GDM1 (cell line): Measurements from ENCODE around the gene LRIG1.

Experiments
- DNase-seq: peaks from one replicate; lab custom pipeline; 2025; lab: John Stamatoyannopoulos, UW

Gene LRIG1

GRCh38 chr3:66489115-66489514 is 11.7 kb downstream of the LRIG1 start:
- DNase-seq, result no peak

GRCh38 chr3:66488492-66488891 is 12.3 kb downstream of the LRIG1 start:
- no peak for DNase-seq

GRCh38 chr3:66487465-66487864 is 13.4 kb downstream of the LRIG1 start:
- no peak for DNase-seq

- DNase-seq, result no peak
Measured at GRCh38 chr3:66486646-66487045, 14.2 kb downstream of the LRIG1 start.

- no peak for DNase-seq
Measured at GRCh38 chr3:66486202-66486601, 14.6 kb downstream of the LRIG1 start.

- DNase-seq, result no peak
Measured at GRCh38 chr3:66485291-66485968, 15.4 kb downstream of the LRIG1 start.

- DNase-seq, result no peak
Measured at GRCh38 chr3:66484106-66484844, 16.5 kb downstream of the LRIG1 start.

- no peak for DNase-seq
Measured at GRCh38 chr3:66483409-66483906, 17.4 kb downstream of the LRIG1 start.

GRCh38 chr3:66483006-66483405 is 17.8 kb downstream of the LRIG1 start:
- no peak for DNase-seq

GRCh38 chr3:66482018-66482404 is 18.8 kb downstream of the LRIG1 start:
- DNase-seq, result no peak

GRCh38 chr3:66481071-66482017 is 19.5 kb downstream of the LRIG1 start:
- no peak for DNase-seq

GRCh38 chr3:66480666-66481065 is 20.2 kb downstream of the LRIG1 start:
- no peak for DNase-seq

GRCh38 chr3:66479532-66479947 is 21.3 kb downstream of the LRIG1 start:
- no peak for DNase-seq

GRCh38 chr3:66478960-66479359 is 21.9 kb downstream of the LRIG1 start:
- DNase-seq, result no peak

GRCh38 chr3:66477856-66478255 is 23.0 kb downstream of the LRIG1 start:
- DNase-seq, result no peak

- DNase-seq, result no peak
Measured at GRCh38 chr3:66476852-66477381, 23.9 kb downstream of the LRIG1 start.

- DNase-seq, result no peak
Measured at GRCh38 chr3:66475386-66476020, 25.3 kb downstream of the LRIG1 start.

- DNase-seq, result no peak
Measured at GRCh38 chr3:66473692-66474091, 27.1 kb downstream of the LRIG1 start.

GRCh38 chr3:66473181-66473580 is 27.6 kb downstream of the LRIG1 start:
- DNase-seq, result no peak

GRCh38 chr3:66472313-66473134 is 28.3 kb downstream of the LRIG1 start:
- no peak for DNase-seq
